ENCODE data around the gene USP25.
"Not testable (repeated sequence)": the region's sequence is repeated elsewhere in the genome, so short reads cannot be mapped to it uniquely, and the experiment has no call there.

Gene USP25

DNA sequence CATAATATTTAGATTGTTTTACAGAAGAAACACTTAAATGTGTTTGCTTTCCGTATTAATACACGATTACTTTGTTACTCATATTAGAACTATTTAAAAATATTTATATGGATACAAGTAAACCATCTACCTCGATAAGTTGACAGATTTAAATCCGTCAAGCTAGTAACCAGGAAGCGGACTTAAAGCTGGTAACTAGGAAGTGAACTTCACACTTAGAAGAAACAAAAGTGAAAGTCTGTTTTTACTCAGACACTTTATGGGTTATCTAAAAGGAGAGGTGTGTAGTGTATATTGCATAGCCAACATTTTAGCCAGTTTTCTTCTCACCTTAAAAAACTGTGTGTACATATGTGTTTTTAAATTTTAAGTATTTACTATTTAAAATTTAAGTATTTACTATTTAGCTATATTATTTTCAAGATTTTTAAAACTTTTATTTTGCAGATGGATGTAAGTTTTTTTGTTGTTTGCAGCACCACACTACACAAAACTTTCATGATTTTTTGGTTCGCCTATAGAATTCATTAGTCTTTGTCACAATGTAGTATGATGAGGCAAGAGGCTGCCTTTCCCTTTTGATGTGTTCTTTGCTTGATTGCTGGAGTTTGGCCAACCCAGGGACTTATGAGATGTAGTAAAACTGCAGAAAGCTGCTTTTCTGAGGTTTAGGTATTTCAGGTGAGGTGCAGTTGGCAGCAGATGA is 2.7 kb downstream of the USP25 start:
- DNase-seq: no peak

DNA sequence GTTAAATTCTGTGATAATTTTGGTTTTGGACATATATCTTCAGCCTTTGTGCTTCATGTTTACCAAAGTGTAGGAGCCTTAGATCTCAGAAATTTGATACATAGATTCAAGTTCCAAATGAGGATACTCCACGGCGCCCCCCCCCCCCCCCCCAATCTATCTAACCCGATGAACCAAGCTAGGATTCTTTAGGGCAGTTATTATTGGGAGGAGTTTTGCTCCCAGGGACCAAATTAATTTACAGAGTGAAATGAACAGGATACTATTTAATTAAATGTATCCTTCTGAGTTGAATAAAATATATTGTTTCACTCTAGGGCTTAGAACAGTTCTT is 3.2 kb downstream of the USP25 start:
- DNase-seq: no peak

DNA sequence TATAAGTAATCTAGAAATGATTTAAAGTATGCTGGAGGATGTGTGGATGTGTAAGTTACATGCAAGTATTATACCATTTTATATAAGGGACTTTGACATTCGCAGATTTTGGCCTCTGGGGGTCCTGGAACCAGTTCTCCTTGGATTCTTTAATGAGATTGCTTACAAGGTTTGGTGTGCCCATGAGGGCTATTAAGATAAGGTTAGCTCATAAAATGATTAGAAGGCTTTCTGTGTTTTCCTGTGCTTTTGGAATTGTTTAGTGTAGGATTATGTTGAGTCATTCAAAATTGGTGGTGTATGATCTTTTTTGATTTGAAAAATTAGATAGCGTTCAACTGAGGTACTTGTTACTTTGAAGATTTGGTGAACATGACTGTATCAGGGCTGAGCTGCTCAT is 5.6 kb downstream of the USP25 start:
- no peak for DNase-seq

DNA sequence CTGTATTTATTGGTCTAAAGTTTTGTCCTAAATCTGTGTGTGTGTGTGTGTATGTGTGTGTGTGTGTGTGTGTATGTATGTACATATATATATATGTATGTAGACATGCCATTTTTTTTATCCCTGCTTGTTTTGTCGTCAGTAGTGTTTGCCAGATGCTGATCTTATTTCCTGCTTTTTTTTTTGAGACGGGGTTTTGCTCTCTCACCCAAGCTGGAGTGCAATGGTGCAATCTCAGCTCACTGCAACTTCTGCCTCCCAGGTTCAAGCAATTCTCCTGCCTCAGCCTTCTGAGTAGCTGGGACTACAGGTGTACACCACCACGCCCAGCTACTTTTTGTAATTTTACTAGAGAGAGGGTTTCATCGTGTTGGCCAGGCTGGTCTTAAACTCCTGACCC is 6.1 kb downstream of the USP25 start:
- DNase-seq: not testable (repeated sequence)

DNA sequence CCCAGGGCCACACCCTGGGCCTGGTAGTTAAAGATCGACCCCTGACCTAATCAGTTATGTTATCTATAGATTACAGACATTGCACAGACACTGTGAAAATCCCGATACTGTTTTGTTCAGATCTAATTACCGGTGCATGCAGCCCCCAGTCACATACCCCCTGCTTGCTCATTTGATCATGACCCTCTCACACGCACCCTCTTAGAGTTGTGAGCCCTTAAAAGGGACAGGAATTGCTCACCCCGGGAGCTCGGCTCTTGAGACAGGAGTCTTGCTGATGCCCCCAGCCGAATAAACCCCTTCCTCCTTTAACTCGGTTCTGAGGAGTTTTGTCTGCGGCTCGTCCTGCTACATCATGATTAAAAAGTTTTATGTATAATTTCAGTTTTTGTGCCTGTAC is 9.0 kb downstream of the USP25 start:
- DNase-seq: not testable (repeated sequence)

DNA sequence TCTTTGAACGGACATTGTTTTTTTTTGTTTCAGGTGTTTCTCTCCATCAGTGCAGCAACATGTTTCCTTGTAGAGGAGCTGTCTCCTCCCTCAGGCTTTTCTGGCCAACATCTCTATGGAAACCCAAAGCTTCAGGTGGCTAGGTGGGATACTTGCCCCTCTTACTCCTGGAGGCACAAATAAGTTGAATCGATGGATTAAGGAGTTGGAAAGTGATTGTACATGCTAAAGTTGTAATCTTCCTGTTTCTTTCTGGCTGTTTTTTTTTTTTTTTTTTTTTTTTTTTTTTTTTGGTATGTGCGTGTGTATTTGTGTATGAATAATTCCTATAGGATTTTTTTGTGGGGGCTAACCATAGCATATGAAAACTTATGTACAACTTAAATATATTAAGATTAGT is 10.6 kb downstream of the USP25 start:
- DNase-seq: no peak

DNA sequence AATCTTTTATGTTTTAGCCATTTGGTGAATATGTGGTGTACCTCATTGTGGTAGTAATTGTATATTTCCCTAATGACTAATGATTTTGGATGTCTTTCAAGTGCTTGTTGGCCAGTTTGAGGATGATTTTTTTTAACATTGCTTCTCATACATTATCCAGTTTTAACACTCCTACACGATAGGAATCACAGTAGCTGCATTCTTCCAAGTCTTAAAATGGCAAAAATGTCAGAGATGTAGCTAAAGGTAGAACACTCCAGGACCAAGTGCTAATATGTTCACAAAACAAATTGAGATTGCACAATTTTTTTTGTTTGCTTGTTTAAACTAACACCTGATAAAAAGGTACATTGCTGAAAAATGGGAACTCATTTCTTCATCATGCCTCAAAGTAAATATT is 11.7 kb downstream of the USP25 start:
- DNase-seq: no peak

DNA sequence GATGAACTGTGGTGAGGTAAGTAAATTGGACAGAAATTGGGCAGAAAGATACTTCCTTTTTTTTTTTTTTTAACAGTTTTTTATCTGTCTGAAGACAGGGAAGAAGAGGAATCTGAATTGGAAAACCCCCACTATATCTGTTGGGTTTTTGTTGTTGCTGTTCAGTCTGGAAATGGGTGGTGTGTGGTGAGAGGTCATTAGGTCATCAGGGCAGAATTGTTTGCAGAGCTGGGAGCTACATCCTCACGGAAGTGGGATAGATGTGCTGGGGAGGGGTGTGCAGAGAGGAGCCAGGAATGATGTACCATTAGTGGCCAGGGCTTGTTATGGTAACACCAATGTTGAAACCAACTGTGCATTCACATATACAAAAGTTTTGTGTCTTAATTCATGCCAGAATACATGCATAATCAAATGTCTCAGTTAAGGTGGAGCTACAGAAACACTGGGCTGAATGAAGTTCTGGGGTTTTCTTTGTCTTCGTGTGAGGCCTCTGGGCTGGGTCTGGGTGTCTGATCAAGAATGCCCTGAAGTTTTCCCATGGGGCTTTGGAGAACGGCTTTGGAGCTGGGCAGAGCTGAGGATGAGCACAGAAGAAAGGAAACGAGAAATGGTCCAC is 12.4 kb downstream of the USP25 start:
- no peak for DNase-seq

DNA sequence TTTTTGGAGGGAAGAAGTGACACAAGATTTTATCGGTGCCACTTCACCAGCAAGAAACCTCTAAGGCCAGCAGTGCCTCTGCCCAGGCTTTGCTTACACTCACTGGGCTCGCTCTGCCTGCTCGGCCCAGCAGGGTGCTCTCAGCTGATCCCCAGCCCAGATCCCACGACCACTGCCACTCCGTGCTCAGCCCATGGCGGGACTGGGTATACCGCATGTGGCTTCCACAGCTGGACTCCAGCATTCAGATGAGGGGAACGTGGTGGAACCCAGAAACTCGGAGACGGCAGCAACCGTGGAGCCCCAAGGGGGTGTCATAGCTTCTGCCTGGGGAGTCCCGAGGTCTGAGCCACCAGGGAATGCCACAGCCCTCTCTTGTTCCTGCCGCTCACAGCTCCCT is 12.9 kb downstream of the USP25 start:
- no peak for DNase-seq

DNA sequence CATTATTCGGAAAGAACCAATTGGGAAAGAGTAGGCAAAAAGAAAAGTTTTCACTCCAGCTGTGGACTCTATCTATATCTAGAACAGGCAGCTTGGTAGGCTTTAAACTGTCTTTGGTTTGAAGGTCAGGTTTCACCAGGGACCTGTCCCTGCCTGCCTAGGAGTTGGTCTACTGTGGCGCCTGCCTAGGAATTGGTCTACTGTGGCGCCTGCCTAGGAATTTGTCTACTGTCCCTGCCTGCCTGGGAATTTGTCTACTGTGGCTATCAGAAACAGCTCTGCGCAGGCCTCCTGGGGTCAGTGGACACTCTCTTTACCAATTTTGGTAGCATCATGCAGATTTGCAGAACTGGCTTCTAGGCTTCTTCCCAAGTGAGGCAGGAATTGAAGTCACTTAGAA is 13.8 kb downstream of the USP25 start:
- no peak for DNase-seq

DNA sequence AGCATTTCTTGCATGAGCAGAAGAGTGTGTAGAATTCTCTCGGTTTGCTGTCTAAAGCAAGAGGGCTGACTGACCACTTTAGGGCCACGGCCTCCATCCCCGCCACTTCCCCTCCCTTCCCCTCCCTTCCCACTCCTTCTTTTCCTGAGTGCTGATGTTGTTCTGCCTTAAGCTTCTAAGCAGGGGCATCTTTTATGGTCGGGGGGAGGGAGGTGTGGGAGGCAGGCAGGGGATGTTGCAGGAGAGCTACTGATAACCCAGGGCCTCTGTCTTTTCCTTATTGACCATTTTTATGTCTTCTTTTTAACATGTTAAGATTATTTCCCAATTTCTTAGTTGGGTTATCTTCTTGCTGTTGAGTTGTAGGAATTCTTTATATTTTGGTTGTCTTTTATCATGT is 15.1 kb downstream of the USP25 start:
- no peak for DNase-seq

DNA sequence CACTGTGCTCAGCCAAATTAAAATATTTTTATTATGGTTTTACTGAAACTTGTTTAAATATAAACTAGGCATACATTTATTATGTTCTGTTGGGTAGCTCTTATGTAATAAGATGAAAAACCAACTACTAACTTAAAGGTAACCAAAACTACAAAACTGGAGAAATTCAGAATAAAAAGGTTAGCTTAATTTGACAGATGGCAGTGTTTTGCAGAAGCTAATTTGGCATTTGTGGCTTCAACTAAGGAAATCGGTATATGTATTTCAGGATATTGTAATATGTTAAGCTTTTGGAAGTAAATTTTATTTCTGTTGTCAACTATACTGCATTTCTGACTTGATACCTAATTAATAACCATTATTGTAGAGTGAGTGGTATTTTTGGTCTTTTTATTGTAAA is 18.8 kb downstream of the USP25 start:
- no peak for DNase-seq

DNA sequence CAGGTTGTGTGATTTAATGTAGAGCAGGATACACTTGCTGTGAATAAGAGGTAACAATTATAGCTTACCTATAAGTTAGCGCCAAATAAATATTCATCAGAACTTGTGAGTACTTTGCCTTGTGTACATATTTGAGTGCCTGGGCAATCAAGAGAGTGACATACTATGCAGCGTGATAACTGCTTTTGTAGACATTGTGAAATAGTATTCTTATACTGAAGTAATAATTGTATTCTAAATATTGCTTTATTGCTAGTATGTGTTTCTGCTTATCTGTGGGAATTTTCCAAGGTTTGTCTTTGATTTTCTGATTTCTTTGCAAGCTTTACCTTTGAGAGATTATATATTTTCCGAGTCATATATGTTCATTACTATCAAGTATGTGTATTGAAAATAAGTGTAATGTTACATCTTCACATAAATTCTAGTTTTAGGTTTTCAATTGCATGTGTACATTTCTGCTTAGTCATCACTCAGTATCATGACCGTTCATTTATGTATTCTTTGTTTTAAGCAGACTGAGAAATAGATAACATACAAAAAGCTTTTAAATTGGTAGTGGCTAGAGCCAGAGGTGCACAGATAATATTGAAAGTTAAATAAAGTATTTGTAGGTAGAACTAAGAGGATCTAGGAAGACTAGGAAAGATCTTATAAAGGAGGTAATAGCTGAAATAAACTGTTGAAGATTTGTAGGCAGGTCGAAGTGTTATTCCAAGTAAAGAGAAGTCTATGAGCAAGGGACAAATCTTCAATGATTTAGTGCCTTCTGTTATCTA is 19.5 kb downstream of the USP25 start:
- no peak for DNase-seq

DNA sequence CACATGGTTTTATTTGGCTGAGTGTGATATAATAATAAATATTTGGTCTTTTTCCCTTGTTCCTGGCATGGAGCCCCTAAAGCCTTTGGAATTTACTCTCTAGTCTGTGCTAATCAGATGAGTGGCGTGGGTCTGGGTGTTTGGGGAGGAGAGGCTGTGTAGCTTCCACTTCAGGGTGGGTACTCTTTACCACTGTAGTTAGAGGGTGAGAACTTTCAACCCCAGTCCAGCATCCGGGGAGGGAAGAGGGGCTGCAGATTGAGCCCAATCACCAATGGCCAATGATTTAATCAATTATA is 20.0 kb downstream of the USP25 start:
- DNase-seq: no peak

DNA sequence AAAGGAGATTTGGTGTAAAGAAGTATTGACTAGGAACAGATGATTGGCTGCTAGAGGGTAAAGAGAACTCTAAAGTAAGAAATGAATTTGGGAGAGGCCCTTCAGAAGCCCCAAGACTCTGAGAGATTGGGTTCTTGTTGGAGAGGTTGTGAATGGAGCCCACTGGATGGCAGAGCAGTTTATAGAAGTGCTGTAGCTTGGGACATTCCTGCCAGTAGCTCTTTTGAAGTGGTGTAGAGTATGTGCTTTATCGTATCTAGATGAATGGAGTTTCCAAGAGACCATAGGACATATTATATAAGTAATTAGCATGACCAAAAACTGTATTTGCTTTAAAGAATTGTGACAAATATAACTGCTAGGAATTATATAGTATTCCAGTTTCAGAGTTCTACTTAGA is 21.3 kb downstream of the USP25 start:
- DNase-seq: no peak

DNA sequence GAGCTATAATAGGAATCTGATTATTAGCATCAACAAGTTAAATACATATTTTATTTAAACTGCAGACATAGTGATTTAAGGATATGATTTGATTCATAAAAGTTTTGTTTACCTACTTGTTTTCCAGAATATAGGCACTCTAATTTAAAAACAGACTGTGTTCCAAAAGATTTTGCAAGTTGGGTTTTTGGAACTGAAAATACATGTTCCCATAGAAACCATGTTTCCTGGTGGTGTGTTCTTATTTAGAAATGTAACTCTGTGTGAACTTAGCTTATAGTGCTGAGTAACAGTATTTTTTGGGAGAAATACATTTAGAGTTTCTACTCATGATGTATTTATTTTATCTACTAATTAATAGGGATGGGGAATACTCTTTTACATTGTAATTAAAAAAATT is 21.8 kb downstream of the USP25 start:
- DNase-seq: no peak

DNA sequence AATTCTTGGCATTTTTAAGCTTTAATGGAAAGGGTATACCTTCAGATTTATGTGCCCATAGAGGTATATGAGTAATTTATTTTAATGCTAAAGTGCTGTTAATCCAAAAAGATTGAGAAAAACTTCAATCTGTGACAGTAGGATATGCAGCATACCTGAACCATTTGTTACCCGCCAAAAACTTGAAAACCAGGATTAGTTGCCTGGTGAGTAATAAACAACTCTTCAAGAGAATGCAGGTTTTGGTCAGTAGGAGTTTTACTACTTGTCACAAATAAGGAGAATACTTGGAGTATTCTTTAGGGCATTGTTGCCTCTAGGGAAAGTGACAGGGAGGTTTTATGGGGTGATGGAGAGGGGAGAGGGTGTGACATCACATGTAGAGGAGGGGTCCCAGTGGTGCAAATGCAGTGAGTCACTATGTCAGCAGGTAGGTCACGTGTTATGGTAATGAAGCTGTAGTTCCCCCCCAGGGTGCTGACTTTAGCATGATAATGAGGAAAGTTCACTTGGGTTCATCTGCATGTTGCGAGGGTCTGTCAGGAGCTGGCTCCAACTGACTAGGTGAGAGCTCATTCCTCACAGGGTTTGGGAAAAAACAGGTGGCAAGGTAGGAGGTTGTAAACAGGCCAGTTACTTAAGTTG is 23.1 kb downstream of the USP25 start:
- no peak for DNase-seq

DNA sequence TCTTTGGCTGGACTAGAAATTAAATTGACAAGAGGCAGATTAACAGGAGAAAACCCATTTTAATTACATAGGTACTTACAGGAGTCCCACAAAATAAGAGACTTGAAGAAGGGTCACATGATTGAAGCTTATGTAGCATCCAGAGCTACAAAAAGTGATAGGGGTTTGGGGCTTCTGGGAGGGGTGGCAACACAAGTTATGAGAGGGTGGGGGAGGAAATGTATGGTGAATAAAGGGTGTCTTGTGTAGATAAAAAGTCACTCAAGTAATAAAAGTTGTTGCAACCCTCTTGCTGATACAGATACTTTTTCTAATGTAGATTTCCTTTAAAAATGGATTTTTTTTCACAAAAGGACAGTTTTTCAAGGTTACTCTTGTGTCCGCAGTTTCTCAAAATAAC is 24.0 kb downstream of the USP25 start:
- no peak for DNase-seq

DNA sequence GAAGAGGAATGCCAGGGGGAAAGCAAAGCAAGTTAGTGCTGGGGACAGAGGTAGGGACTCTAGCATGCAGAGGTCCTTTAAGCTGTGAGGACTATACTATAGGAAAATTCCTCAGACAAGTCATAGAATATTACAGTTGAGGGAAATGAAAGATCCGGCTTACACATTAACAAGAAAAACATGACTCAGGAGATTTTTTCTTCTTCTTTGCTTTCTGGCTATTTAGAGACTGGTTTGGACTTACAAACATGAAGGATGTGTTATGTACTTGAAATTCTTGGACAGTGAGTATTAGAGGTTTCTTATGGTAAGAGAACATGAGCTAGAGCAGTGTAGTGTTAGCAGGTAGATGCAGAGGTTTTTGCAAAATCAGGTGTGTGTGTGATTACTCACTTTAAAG is 24.9 kb downstream of the USP25 start:
- no peak for DNase-seq

DNA sequence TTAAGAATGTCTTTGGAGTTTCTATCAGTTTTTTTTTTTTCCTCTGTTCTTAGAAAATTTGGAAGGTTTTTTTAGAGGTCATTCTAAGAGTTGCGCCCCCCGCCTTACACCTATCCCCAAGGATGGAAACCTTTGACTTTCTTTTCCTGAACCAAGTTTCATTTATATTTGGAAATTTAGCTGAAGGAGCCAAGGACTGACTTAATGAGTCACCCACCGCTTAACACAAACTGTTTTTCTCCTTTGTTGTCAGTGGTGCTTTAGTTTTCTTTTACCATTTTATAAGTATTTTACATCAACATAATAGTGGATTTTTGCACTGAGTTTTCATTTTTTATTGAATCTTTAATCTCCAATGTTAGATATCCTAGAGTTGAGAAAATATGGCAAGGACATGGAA is 25.3 kb downstream of the USP25 start:
- no peak for DNase-seq

DNA sequence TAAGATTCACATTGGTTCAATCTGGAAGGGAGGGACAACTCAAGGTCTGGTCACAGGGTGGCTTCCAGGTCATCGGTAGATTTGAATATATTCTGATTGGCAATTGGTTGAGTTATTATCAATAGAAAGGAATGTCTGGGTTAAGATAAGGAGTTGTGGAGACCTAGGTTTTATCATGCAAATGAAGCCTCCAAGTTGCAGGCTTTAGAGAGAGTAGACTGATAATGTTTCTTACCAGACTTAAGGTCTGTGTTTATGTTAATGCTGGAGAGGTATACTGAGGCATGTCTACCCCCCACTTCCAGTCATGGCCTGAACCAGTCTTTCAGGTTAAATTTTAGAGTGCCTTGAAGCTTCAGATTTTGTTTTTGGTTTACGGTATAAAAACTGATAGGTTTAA is 29.7 kb downstream of the USP25 start:
- DNase-seq: no peak

DNA sequence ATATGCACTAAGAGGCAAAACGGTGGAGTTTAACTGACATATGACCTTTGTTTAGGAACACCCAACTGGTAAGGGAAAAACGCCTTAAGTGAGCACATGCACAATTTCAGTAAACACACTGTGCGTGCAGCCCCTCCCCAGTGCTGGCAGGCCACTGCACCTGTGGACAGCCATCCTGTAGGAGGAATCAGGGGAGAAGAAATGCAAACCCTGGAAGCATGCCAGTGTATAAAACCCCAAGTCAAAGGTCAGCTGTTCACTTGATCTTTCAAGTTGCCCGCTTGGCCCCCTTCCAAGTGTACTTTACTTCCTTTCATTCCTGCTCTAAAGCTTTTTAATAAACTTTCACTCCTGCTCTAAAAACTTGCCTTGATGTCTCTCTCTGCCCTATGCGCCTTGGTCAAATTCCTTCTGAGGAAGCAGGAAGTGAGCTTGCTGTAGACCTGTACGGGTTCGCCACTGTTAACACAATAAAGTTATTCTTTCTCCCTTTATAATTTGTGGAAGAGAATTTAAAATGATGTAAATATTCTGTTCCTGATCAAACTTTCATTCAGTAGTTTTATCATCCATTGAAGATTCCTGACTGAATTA is 31.8 kb downstream of the USP25 start:
- DNase-seq: no peak

DNA sequence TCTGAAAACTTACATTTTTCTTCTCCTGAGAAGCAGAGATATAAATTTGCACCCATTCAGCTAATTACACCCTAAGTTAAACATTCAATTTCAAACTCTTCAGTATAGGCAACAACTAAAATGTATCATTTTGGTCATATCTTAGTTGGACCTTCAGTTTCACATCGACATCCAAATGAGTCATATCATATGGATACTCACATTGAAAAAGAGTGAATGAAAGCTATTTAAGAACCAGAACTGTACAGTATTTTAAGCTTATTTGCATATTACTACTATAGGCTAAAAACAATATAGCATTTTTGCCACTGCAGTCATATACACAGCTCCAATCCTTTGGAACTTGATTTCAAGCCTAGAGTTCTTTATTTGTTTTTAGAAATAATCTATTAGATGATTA is 33.6 kb downstream of the USP25 start:
- no peak for DNase-seq

DNA sequence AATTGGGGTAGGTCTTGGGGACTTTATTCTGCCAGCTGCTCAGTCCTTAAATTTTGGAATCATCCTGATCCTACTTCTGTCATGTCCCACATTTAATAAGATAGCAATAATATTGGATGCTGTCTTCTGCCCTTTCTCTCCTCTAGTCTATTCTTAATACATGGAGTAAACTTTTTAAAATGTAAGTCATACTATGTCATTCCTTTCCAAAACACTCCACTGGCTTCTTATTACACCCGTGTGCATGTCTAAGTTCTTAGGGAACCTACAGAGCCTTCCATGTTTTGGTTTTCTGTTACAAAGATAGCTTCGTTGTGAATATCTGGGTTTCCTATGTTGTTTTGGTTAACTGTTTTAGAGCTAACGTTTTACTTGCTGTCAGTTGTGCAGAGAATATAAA is 35.1 kb downstream of the USP25 start:
- no peak for DNase-seq
